HG03280 (cell line): Measurements from ENCODE around the gene PDGFD.

Experiments
- ATAC-seq: cut with Tn5 transposase; IDR thresholded peaks from one replicate; pipeline ENCODE4 v1.9.1; 2021; ENCODE audit warnings: mild to moderate bottlenecking, moderate library complexity; ENCODE audit not compliant: unreplicated experiment

PDGFD gene

GRCh38 chr11:103893371-103893770, 270.6 kb downstream of the PDGFD start:
- ATAC-seq = no peak

GRCh38 chr11:103892603-103893002, 271.3 kb downstream of the PDGFD start:
- no peak for ATAC-seq

GRCh38 chr11:103890654-103891053, 273.3 kb downstream of the PDGFD start:
- ATAC-seq = no peak

- no peak for ATAC-seq
Measured at GRCh38 chr11:103889679-103890078, 274.3 kb downstream of the PDGFD start.

- no peak for ATAC-seq
Measured at GRCh38 chr11:103888541-103888951, 275.4 kb downstream of the PDGFD start.

GRCh38 chr11:103887001-103887658, 276.8 kb downstream of the PDGFD start:
- ATAC-seq = no peak

- ATAC-seq = no peak
Measured at GRCh38 chr11:103883856-103884255, 280.1 kb downstream of the PDGFD start.

- ATAC-seq = no peak
Measured at GRCh38 chr11:103883291-103883690, 280.7 kb downstream of the PDGFD start.

- ATAC-seq = no peak
Measured at GRCh38 chr11:103881584-103881983, 282.4 kb downstream of the PDGFD start.

- no peak for ATAC-seq
Measured at GRCh38 chr11:103880968-103881367, 283.0 kb downstream of the PDGFD start.

GRCh38 chr11:103878646-103879045, 285.3 kb downstream of the PDGFD start:
- no peak for ATAC-seq

GRCh38 chr11:103877221-103877620, 286.7 kb downstream of the PDGFD start:
- no peak for ATAC-seq

- ATAC-seq = peak; percentile 89
Measured at GRCh38 chr11:103875855-103876510, 288.0 kb downstream of the PDGFD start.

- no peak for ATAC-seq
Measured at GRCh38 chr11:103872748-103873147, 291.2 kb downstream of the PDGFD start.

- ATAC-seq = no peak
Measured at GRCh38 chr11:103871923-103872551, 291.9 kb downstream of the PDGFD start.

- no peak for ATAC-seq
Measured at GRCh38 chr11:103870821-103871309, 293.1 kb downstream of the PDGFD start.

GRCh38 chr11:103867481-103867880, 296.5 kb downstream of the PDGFD start:
- ATAC-seq = no peak

- ATAC-seq = no peak
Measured at GRCh38 chr11:103863497-103863896, 300.4 kb downstream of the PDGFD start.

- no peak for ATAC-seq
Measured at GRCh38 chr11:103862802-103863174, 301.2 kb downstream of the PDGFD start.

GRCh38 chr11:103862094-103862801, 301.7 kb downstream of the PDGFD start:
- ATAC-seq = peak; percentile 55
